HG02763 (cell line): ENCODE results near the gene TM4SF20.

Experiments used
- ATAC-seq: cut with Tn5 transposase; IDR thresholded peaks from one replicate; pipeline ENCODE4 v1.9.1; 2021; ENCODE audit warnings: mild to moderate bottlenecking, moderate library complexity; ENCODE audit not compliant: unreplicated experiment

Gene TM4SF20

GRCh38 chr2:227323818-227324217, 55.3 kb downstream of the TM4SF20 start:
- ATAC-seq = no peak

- no peak for ATAC-seq
Measured at GRCh38 chr2:227322530-227323205, 56.4 kb downstream of the TM4SF20 start.

- ATAC-seq = no peak
Measured at GRCh38 chr2:227320305-227321094, 58.6 kb downstream of the TM4SF20 start.

- ATAC-seq = no peak
Measured at GRCh38 chr2:227317834-227318233, 61.3 kb downstream of the TM4SF20 start.

- no peak for ATAC-seq
Measured at GRCh38 chr2:227313310-227313709, 65.8 kb downstream of the TM4SF20 start.

- ATAC-seq = no peak
Measured at GRCh38 chr2:227312579-227312978, 66.5 kb downstream of the TM4SF20 start.
